ENCODE measurements around the gene ZNF341. TPM values are rescaled to one million over a fixed set of nuclear protein-coding genes. Genes with fewer than 3 reads are reported as not detected.

The ZNF341 gene
- total and polyA plus RNA-seq, 4 donors, result 0.50 to 4.1 (median 2.6) TPM

- Histone ChIP-seq H3K27me3 (ENCODE audit: control insufficient read depth in 1 of 2, insufficient read depth in 2 of 2, low read length in 1 of 2) (no peaks in the 10 kb centered on the region), H3K27ac (ENCODE audit: low read depth in 1 of 2, low read length in 2 of 2) (no peak overlapping the region), H3K36me3 (ENCODE audit: control insufficient read depth in 1 of 2, insufficient read depth in 2 of 2, low read length in 1 of 2) (no peaks in the 10 kb centered on the region), H3K4me1 (ENCODE audit: control insufficient read depth in 1 of 2, insufficient read depth in 2 of 2, low read length in 2 of 2) (no peaks in the 10 kb centered on the region), H3K9me3 (ENCODE audit: control insufficient read depth, low read length) (peaks cover 3% of the 10 kb centered on the region), H3K4me3 (ENCODE audit: low read length in 2 of 2) (no peak overlapping the region)
- intact Hi-C loops (cut with DNase I), result loop anchor here in 1 of 2 donors (10.0 kb wide), 2 partner anchors 71 to 289 kb away; partner anchors contain the start of gene SNTA1
- 80 to 86% methylated on average over 6 of the region's 6 CpGs for WGBS, 2 donors
- ATAC-seq (ENCODE audit: low FRiP score) (no peak), DNase-seq (peak in 1 of 2 donors; percentile 58)
These were observed 2.1 kb downstream of the ZNF341 start for GRCh38 chr20:33733654-33734576.

GRCh38 chr20:33736962-33737361 lies 5.2 kb downstream of the ZNF341 start:
- no peak for DNase-seq
- Histone ChIP-seq H3K36me3 (ENCODE audit: control insufficient read depth in 1 of 2, insufficient read depth in 2 of 2, low read length in 1 of 2) (no peaks in the 10 kb centered on the region), H3K9me3 (ENCODE audit: control insufficient read depth, low read length) (peaks cover 3% of the 10 kb centered on the region), H3K27ac (ENCODE audit: low read depth in 1 of 2, low read length in 2 of 2) (no peak overlapping the region), H3K4me1 (ENCODE audit: control insufficient read depth in 1 of 2, insufficient read depth in 2 of 2, low read length in 2 of 2) (no peaks in the 10 kb centered on the region), H3K4me3 (ENCODE audit: low read length in 2 of 2) (no peak overlapping the region), H3K27me3 (ENCODE audit: control insufficient read depth in 1 of 2, insufficient read depth in 2 of 2, low read length in 1 of 2) (no peaks in the 10 kb centered on the region)
- 98 to 100% methylated on average over 3 of the region's 3 CpGs for WGBS, 2 donors
- intact Hi-C loops (cut with DNase I), result loop anchor here in 1 of 2 donors (10.0 kb wide), 2 partner anchors 68 to 292 kb away; partner anchors contain the start of gene SNTA1
- no peak for ATAC-seq (ENCODE audit: low FRiP score)

GRCh38 chr20:33739493-33739892 lies 7.7 kb downstream of the ZNF341 start:
- no peak overlapping the region for H3K4me3 ChIP-seq (ENCODE audit: low read length in 2 of 2)
- intact Hi-C loops (cut with DNase I), result loop anchor here in 1 of 2 donors (10.0 kb wide), 2 partner anchors 65 to 295 kb away; partner anchors contain the start of gene SNTA1
- H3K27ac ChIP-seq (ENCODE audit: low read depth in 1 of 2, low read length in 2 of 2), result no peak overlapping the region
- 90% methylated on average over 7 of the region's 7 CpGs for WGBS, 2 donors
- peaks cover 3% of the 10 kb centered on the region for H3K9me3 ChIP-seq (ENCODE audit: control insufficient read depth, low read length)
- ATAC-seq (ENCODE audit: low FRiP score) (no peak), DNase-seq (no peak)
- no peaks in the 10 kb centered on the region for H3K36me3 ChIP-seq (ENCODE audit: control insufficient read depth in 1 of 2, insufficient read depth in 2 of 2, low read length in 1 of 2)
- no peaks in the 10 kb centered on the region for H3K4me1 ChIP-seq (ENCODE audit: control insufficient read depth in 1 of 2, insufficient read depth in 2 of 2, low read length in 2 of 2)
- no peaks in the 10 kb centered on the region for H3K27me3 ChIP-seq (ENCODE audit: control insufficient read depth in 1 of 2, insufficient read depth in 2 of 2, low read length in 1 of 2)

- H3K27ac ChIP-seq (ENCODE audit: low read depth in 1 of 2, low read length in 2 of 2), result no peak overlapping the region
- DNase-seq, result no peak
- no peaks in the 10 kb centered on the region for H3K4me1 ChIP-seq (ENCODE audit: control insufficient read depth in 1 of 2, insufficient read depth in 2 of 2, low read length in 2 of 2)
- H3K4me3 ChIP-seq (ENCODE audit: low read length in 2 of 2), result no peak overlapping the region
- no peaks in the 10 kb centered on the region for H3K36me3 ChIP-seq (ENCODE audit: control insufficient read depth in 1 of 2, insufficient read depth in 2 of 2, low read length in 1 of 2)
- peaks cover 3% of the 10 kb centered on the region for H3K9me3 ChIP-seq (ENCODE audit: control insufficient read depth, low read length)
- ATAC-seq (ENCODE audit: low FRiP score), result no peak
- H3K27me3 ChIP-seq (ENCODE audit: control insufficient read depth in 1 of 2, insufficient read depth in 2 of 2, low read length in 1 of 2), result no peaks in the 10 kb centered on the region
- intact Hi-C loops (cut with DNase I), result no loop called here
- 94 to 99% methylated on average over 1 of the region's 1 CpG for WGBS, 2 donors
These were observed 8.4 kb downstream of the ZNF341 start for GRCh38 chr20:33740189-33740588.

- H3K9me3 ChIP-seq (ENCODE audit: control insufficient read depth, low read length), result no peaks in the 10 kb centered on the region
- no peaks in the 10 kb centered on the region for H3K4me1 ChIP-seq (ENCODE audit: control insufficient read depth in 1 of 2, insufficient read depth in 2 of 2, low read length in 2 of 2)
- intact Hi-C loops (cut with DNase I), result no loop called here
- H3K4me3 ChIP-seq (ENCODE audit: low read length in 2 of 2), result no peak overlapping the region
- H3K27ac ChIP-seq (ENCODE audit: low read depth in 1 of 2, low read length in 2 of 2), result no peak overlapping the region
- ATAC-seq (ENCODE audit: low FRiP score), result no peak
- H3K36me3 ChIP-seq (ENCODE audit: control insufficient read depth in 1 of 2, insufficient read depth in 2 of 2, low read length in 1 of 2), result no peaks in the 10 kb centered on the region
- no peak for DNase-seq
- no peaks in the 10 kb centered on the region for H3K27me3 ChIP-seq (ENCODE audit: control insufficient read depth in 1 of 2, insufficient read depth in 2 of 2, low read length in 1 of 2)
- WGBS, 2 donors, result 87 to 91% methylated on average over 3 of the region's 3 CpGs
These were observed 12.4 kb downstream of the ZNF341 start for GRCh38 chr20:33744181-33744580.

GRCh38 chr20:33744773-33745385 lies 13.1 kb downstream of the ZNF341 start:
- WGBS, 2 donors, result 93% methylated on average over 14 of the region's 14 CpGs
- Histone ChIP-seq H3K9me3 (ENCODE audit: control insufficient read depth, low read length) (no peaks in the 10 kb centered on the region), H3K27me3 (ENCODE audit: control insufficient read depth in 1 of 2, insufficient read depth in 2 of 2, low read length in 1 of 2) (no peaks in the 10 kb centered on the region), H3K36me3 (ENCODE audit: control insufficient read depth in 1 of 2, insufficient read depth in 2 of 2, low read length in 1 of 2) (no peaks in the 10 kb centered on the region), H3K4me3 (ENCODE audit: low read length in 2 of 2) (no peak overlapping the region), H3K27ac (ENCODE audit: low read depth in 1 of 2, low read length in 2 of 2) (no peak overlapping the region), H3K4me1 (ENCODE audit: control insufficient read depth in 1 of 2, insufficient read depth in 2 of 2, low read length in 2 of 2) (no peaks in the 10 kb centered on the region)
- no peak for DNase-seq
- ATAC-seq (ENCODE audit: low FRiP score), result no peak
- intact Hi-C loops (cut with DNase I), result no loop called here

- Histone ChIP-seq H3K4me1 (ENCODE audit: control insufficient read depth in 1 of 2, insufficient read depth in 2 of 2, low read length in 2 of 2) (no peaks in the 10 kb centered on the region), H3K27me3 (ENCODE audit: control insufficient read depth in 1 of 2, insufficient read depth in 2 of 2, low read length in 1 of 2) (no peaks in the 10 kb centered on the region), H3K4me3 (ENCODE audit: low read length in 2 of 2) (no peak overlapping the region), H3K9me3 (ENCODE audit: control insufficient read depth, low read length) (no peaks in the 10 kb centered on the region), H3K36me3 (ENCODE audit: control insufficient read depth in 1 of 2, insufficient read depth in 2 of 2, low read length in 1 of 2) (no peaks in the 10 kb centered on the region), H3K27ac (ENCODE audit: low read depth in 1 of 2, low read length in 2 of 2) (no peak overlapping the region)
- intact Hi-C loops (cut with DNase I), result no loop called here
- DNase-seq (no peak), ATAC-seq (ENCODE audit: low FRiP score) (no peak)
- WGBS, 2 donors, result 91 to 92% methylated on average over 12 of the region's 12 CpGs
These were observed 14.7 kb downstream of the ZNF341 start for GRCh38 chr20:33746325-33746998.

GRCh38 chr20:33751775-33752174 lies 20.0 kb downstream of the ZNF341 start:
- H3K4me1 ChIP-seq (ENCODE audit: control insufficient read depth in 1 of 2, insufficient read depth in 2 of 2, low read length in 2 of 2), result no peaks in the 10 kb centered on the region
- H3K36me3 ChIP-seq (ENCODE audit: control insufficient read depth in 1 of 2, insufficient read depth in 2 of 2, low read length in 1 of 2), result peaks cover 0 to 3% of the 10 kb centered on the region in 2 donors
- H3K27ac ChIP-seq (ENCODE audit: low read depth in 1 of 2, low read length in 2 of 2), result no peak overlapping the region
- no peaks in the 10 kb centered on the region for H3K9me3 ChIP-seq (ENCODE audit: control insufficient read depth, low read length)
- DNase-seq (no peak), ATAC-seq (ENCODE audit: low FRiP score) (no peak)
- intact Hi-C loops (cut with DNase I), result no loop called here
- WGBS, 2 donors, result 92 to 95% methylated on average over 4 of the region's 4 CpGs
- no peak overlapping the region for H3K4me3 ChIP-seq (ENCODE audit: low read length in 2 of 2)
- H3K27me3 ChIP-seq (ENCODE audit: control insufficient read depth in 1 of 2, insufficient read depth in 2 of 2, low read length in 1 of 2), result no peaks in the 10 kb centered on the region

All from aorta (tissue), 5 donors.